NCI-H2196 (cell line): ENCODE results near the gene PARD3B.

Experiments used
- DNase-seq: peaks from one replicate; lab custom pipeline; 2025; ENCODE audit not compliant: unreplicated experiment; lab: John Stamatoyannopoulos, UW

PARD3B gene

DNA sequence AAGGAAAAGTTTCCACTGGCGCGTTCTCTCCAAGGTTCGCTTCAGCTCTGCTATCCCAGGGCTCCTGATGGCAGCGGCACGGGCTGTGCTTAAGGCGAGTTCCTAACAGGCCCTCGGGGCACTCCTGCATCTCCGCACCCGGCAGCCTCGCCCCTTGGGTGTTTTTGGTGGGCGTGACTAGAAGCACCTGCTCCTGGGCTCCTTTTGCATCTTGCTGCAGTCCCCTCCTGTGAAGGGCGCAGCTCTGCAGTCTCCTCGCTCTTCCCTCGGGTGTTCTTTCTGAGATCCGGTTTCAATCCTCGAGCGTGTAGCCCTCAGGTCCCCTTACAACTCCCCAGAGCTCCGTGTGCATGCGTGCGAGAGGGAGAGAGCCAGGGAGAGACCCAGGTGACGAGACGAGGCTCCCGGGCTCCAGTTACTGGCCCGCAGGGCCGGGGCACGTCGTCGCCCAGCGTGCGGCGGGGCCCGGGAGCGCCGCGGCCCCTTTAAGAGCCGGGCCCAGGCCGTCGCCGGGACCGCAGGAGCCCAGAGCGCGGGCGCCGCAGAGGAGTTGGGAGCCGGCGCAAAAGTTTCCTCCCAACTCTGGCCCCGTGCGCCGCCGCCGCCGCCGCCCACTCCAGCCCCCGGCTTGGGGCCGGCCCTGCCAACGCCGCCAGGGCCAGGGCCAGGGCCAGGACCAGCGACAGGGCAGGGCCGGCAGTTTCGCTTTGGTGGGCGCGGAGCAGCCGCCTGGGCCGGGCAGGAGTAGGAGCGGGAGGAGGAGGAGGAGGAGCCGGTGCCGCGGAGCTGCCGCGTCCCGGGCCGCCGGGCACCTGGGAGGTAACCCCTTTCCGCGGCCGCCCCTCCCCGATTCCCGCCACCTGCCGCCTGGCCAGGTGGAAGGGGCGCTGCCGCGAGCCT lies at the start of gene PARD3B:
TSS of gene PARD3B (plus strand) at position 515 of the 900 bp plus-strand sequence. CDS start 525 bp downstream, outside the sequence.
- no peak for DNase-seq

GRCh38 chr2:204496779-204497178 lies 48.5 kb upstream of the PARD3B start:
- DNase-seq: no peak

- no peak for DNase-seq
Measured at GRCh38 chr2:204497855-204498254, 47.4 kb upstream of the PARD3B start.

GRCh38 chr2:204498291-204498690 lies 47.0 kb upstream of the PARD3B start:
- DNase-seq: no peak

DNA sequence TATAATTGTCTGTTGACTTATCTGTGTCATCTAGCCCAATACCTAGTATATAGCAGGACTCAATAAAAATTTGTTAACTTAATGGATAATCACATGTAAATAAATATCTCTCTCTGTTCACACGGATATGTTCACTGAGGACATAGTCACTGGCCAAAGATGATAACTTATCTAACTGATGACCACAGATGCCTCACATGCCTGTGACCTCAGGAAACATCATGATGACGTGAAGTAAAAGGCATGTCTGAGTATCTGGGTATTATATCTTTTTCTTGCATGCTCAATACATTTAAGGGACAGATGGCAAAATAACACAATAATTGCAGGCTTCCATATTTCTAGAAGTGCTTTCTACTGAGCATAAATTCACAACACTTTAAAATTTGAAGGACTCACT lies 41.4 kb upstream of the PARD3B start:
- DNase-seq: no peak

DNA sequence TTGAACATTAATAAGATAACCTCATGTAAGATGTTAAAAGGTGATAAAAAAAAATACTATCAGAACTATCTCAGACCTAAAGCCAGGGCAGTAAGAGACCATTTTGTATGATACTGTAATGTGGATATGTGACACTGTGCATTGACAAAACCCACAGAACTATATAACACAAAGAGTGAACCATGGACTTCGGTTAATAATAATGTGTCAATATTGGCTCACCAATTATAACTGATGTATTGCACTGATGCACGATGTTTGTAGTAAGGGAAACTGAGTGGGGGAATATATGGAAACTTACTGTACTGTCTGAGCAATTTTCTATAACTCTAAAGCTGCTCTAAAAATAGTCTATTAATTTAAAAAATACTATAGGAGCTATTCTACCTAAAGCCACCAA lies 40.7 kb upstream of the PARD3B start:
- DNase-seq: no peak

DNA sequence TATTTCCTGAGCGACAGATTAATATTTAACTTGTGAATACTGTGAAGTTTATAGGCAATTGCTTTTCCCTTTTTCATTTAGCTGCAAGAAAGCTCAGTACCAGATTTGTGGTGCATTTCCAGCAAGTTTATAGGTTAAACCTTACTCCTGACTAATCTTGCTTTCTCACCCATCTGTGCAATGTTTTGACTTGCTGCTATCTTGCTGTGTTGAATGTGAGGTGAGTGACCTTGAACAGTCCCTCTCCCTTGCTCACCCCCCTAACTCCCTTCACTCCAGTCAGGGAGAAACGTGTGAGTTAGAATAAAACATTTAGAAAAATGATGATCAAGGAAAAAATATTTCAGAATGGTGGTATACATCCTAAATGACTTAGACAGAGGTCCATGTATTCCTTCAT lies 39.8 kb upstream of the PARD3B start:
- no peak for DNase-seq

DNA sequence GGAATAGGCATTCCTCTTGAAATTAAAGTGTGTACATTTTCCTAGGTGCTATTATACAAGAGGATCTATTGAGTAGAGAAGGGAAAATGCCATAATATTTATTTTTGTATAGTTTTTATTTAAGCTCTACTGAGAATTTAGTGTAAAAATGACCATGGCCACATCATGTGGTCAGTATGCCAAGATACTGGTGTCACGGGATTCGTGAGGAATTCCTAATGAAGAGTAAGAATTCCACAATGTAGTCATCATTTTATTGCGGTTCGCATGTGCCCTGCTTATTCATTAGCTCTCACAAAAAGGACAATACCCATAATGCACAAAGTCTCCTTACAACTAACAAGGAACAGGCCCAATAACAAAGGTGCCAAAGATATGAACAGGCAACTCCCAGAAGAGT lies 39.3 kb upstream of the PARD3B start:
- DNase-seq: no peak

DNA sequence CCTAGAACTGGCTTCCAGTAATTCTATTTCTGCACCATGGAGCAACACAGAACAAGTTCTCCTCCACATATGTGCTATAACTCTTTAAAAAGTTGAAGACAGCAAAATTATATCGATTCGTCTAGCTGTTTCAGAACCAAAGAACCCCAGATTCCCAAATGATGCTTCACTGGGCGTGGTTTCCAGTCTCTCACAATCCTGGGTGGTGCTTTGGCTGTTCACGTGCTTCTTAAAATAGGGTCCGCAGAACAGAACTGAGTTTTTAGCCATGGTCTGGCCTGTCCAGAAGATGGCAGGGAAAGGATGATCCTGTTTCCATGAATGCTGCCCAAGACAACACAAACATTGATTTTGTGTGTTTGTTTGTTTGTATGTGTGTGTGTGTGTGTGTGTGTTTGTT lies 37.6 kb upstream of the PARD3B start:
- no peak for DNase-seq

DNA sequence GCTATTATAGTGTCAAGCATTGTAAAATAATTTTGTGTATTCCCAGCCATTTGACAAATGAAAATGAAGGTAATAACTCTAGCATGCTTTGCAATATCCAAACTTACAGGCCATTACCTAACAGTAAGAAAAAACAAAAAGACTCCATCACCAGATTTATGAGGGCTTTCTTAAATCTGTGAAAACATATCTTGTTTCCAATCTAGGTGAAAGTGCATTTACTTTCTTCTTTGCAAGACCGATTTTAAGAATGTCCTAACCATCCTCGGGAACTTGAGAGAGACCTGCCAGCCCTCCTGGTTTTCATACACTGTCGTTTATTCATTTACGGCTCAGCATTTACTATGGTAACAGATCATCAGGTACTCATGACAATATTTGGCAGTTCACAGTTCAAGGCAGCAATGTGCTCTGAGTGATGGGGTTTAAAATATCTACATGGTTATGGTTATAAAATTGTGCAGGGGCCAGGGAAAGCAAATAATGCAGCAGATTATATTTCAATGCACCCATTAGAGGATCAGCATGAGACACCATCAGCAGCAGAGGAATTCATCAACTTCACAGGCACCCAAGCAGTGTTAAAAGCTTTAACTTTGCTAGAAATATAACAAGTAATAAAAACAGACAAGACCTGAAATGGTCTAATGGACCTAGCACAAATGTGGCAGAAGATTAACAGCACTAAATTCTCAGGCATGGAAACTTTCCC lies 34.4 kb upstream of the PARD3B start:
- DNase-seq: no peak

DNA sequence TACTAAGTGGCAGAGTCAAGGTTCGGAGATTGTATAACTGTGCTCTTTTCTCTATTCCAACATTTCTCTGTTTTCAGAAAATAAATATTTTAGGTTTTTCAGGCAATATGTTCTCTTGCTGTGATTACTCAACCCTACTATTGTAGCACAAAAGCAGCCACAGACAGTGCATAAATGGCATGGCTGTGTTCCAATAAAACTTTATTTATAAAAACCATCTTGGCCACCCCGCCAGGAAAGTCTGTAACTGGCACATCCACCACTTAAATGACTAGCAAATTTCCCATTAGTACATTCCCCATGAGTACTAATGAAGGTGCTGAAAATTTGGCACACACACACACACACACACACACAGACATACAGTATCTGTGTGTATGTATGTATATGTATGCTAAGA lies 30.8 kb upstream of the PARD3B start:
- no peak for DNase-seq

- no peak for DNase-seq
Measured at GRCh38 chr2:204515416-204515815, 29.9 kb upstream of the PARD3B start.

GRCh38 chr2:204517154-204517553 lies 28.1 kb upstream of the PARD3B start:
- DNase-seq: no peak

DNA sequence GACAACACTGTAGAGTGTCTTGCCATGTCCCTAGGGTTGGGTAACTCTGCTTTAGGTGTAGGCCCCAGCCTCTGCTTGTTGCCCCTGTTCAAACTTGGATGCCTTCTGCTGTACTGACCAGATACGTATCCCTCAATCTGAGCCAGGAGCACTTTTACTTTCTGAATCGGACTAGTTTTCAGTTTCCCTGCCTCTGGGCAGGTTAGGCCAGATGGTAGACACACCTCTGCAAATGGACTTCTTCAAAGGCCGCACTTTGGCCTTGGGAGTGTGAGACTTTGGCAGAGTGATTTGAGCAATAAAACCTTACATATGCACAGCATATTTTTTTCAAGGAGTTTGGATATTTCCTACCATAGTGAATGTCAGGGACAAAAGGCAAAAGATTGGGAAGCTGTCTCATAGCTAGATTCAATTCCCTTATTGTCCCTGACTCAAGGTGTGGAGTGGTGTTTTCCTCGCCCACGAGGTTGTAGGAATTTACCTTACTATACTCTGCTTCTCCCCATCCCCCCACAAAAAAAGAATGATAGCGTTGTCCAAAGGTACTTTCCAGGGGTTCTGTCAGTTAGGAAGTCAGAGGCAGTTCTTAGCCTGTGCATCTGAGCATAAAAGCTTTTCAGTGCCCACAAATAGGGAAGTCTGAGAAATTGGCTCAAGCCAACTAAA lies 15.3 kb upstream of the PARD3B start:
- DNase-seq: no peak

- no peak for DNase-seq
Measured at GRCh38 chr2:204530464-204530805, 14.8 kb upstream of the PARD3B start.

GRCh38 chr2:204533629-204534370 lies 11.5 kb upstream of the PARD3B start:
- no peak for DNase-seq

GRCh38 chr2:204535356-204535755 lies 9.9 kb upstream of the PARD3B start:
- no peak for DNase-seq

DNA sequence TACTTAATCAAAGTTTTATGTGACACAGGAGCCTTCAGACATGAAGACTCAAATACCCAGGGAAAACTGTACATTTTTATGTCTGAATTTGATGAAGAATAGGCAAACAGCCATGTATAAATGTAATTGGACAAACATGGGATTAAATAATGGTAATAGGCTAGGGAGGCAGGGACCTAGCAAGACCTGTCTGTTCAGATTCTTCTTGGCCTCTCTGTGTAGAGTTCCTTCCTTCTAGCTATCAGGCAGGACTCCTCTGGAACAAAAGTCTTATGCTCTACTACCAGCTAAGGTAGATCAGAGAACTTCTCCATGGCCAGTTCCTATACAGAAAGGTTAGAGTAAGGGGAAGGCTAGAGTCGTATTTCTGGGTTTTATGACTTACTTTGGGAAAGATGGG lies 9.5 kb upstream of the PARD3B start:
- no peak for DNase-seq

GRCh38 chr2:204538182-204539018 lies 6.9 kb upstream of the PARD3B start:
- no peak for DNase-seq

- DNase-seq: no peak
Measured at GRCh38 chr2:204539019-204539385, 6.3 kb upstream of the PARD3B start.
